Dermis blood vessel endothelial cell (primary cell): ENCODE data around the gene MFSD12. TPM values are rescaled to one million over a fixed set of nuclear protein-coding genes. Genes with fewer than 3 reads are reported as not detected.

ENCODE experiments used
- DNase-seq: peaks from one replicate; pipeline ENCODE4 v3.0.0; 2010
- total RNA-seq: library from RNA; depleted of rRNA; stranded (reverse); fragments of >200 nt; gene quantifications from 2 replicates; pipeline ENCODE4 v1.2.3, GENCODE V29; 2014

Gene MFSD12
- total RNA-seq, 1 donor from 2014 or later: 121 TPM

GRCh38 chr19:3506384-3507340 is 50.7 kb downstream of the MFSD12 start:
- peak; percentile 38 for DNase-seq

GRCh38 chr19:3505598-3506383 is 51.6 kb downstream of the MFSD12 start, which contains the start of gene FZR1:
TSS of gene FZR1 (plus strand) at chr19:3506311. CDS start at chr19:3522990, 16,679 bp downstream.
- peak; percentile 99 for DNase-seq

GRCh38 chr19:3504735-3505134 is 52.7 kb downstream of the MFSD12 start:
- DNase-seq: no peak

GRCh38 chr19:3503036-3503572 is 54.3 kb downstream of the MFSD12 start:
- no peak for DNase-seq

GRCh38 chr19:3501780-3502179 is 55.6 kb downstream of the MFSD12 start:
- no peak for DNase-seq

GRCh38 chr19:3500429-3501101 is 56.8 kb downstream of the MFSD12 start, which contains the start of gene DOHH:
TSS of gene DOHH (minus strand) at chr19:3500674. CDS start at chr19:3496814, 3,860 bp downstream.
- DNase-seq: peak; percentile 99

- no peak for DNase-seq
Measured at GRCh38 chr19:3499738-3500428, 57.5 kb downstream of the MFSD12 start.

- no peak for DNase-seq
Measured at GRCh38 chr19:3497757-3498520, 59.4 kb downstream of the MFSD12 start.

- DNase-seq: no peak
Measured at GRCh38 chr19:3496392-3497273, 60.8 kb downstream of the MFSD12 start.

GRCh38 chr19:3494559-3494958 is 62.8 kb downstream of the MFSD12 start:
- no peak for DNase-seq

Other genes starting within 250 kb of the MFSD12 start
- 33.0 and 59.0 TPM in 2 replicates for gene NFIC, start 191.0 kb downstream of the MFSD12 start, total RNA-seq
- gene SMIM24, start 77.1 kb downstream of the MFSD12 start, total RNA-seq: not detected in 2 replicates
- not detected in 2 replicates for gene SMIM44, start 74.1 kb downstream of the MFSD12 start, total RNA-seq
- 13.1 and 16.8 TPM in 2 replicates for gene DOHH, start 56.9 kb downstream of the MFSD12 start, total RNA-seq
- 36.1 and 66.7 TPM in 2 replicates for gene FZR1, start 51.3 kb downstream of the MFSD12 start, total RNA-seq
- gene TEKTIP1, start 18.4 kb downstream of the MFSD12 start, total RNA-seq: not detected in 2 replicates
- 75.0 and 94.7 TPM in 2 replicates for gene HMG20B, start 15.4 kb upstream of the MFSD12 start, total RNA-seq
- 1.1 and 1.2 TPM in 2 replicates for gene GIPC3, start 27.9 kb upstream of the MFSD12 start, total RNA-seq
- 1.3 and 1.7 TPM in 2 replicates for gene TBXA2R, start 49.3 kb upstream of the MFSD12 start, total RNA-seq
- 30.8 and 39.2 TPM in 2 replicates for gene CACTIN, start 69.2 kb upstream of the MFSD12 start, total RNA-seq
- 57.7 and 75.6 TPM in 2 replicates for gene PIP5K1C, start 142.9 kb upstream of the MFSD12 start, total RNA-seq
- 0.09 and 0.51 TPM in 2 replicates for gene TJP3, start 150.8 kb upstream of the MFSD12 start, total RNA-seq
- gene APBA3, start 204.1 kb upstream of the MFSD12 start, total RNA-seq: 26.5 and 33.5 TPM in 2 replicates
- 30.3 and 55.8 TPM in 2 replicates for gene MRPL54, start 205.1 kb upstream of the MFSD12 start, total RNA-seq
- not detected in 2 replicates for gene RAX2, start 214.6 kb upstream of the MFSD12 start, total RNA-seq
- gene MATK, start 228.8 kb upstream of the MFSD12 start, total RNA-seq: 0.19 and 0.34 TPM in 2 replicates